Measurements from ENCODE around the gene STIM2.

The STIM2 gene

DNA sequence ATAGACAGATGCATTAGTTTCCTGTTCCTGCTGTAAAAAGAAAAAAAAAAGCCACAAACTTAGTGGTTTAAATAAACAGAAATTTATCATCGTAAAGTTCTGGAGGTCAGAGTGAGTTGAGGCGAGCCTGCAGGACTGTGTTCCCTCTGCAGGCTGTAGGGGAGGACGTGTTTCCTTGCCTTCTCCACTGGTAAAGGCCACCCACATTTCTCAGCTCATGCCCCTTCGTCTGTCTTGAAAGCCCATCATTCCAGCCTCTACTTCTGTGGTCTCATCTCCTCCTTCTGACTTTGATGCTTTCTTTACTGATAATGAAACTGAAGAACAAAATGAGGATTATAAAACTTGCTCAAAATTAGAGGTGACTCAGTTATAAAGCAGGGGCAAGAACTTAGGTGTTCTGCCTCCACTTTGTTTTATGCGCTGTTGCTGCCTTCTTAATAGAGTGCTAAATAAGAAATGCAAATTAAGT lies 143.0 kb downstream of the STIM2 start:
- DNase-seq (ENCODE audit: low read depth, low spot score) = no peak
- no peaks in the 10 kb centered on the region for H3K9me3 ChIP-seq (ENCODE audit: low read depth, low read length)
- no peaks in the 10 kb centered on the region for H3K36me3 ChIP-seq (ENCODE audit: insufficient read depth, low read length)
- H3K9ac ChIP-seq (ENCODE audit: insufficient read length) = no peak overlapping the region
- H3K27ac ChIP-seq = no peak overlapping the region
- TF ChIP-seq POLR2AphosphoS5 (IDR thresholded peaks at IDR 0.05; ENCODE audit: borderline replicate concordance, low read depth, low read length) = no peak
- no peak for TF ChIP-seq EZH2 (IDR thresholded peaks at IDR 0.05)
- no peak for TF ChIP-seq FOXP2 (optimal IDR thresholded peaks at IDR 0.05; ENCODE audit: control extremely low read depth, extremely low read length, insufficient read depth)
- no peak overlapping the region for H3K4me3 ChIP-seq

DNA sequence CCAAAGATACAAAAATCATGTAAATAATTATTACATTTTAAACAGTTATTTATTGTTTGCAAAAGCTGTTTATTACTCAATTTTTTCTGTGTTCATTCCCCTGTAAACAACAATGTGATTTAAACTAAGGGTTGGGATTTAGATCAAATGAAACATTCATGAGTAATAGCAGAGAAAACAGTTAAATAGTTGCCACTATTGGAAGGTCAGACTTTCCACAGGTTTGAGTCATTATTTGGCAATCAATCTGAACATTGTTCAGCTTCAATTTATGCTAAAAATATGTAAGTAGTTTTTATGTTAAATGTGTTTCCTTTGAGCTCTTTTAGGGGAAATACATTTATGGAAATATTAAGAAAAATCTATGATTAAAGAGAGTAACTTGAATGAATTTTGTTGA lies 144.9 kb downstream of the STIM2 start:
- H3K36me3 ChIP-seq (ENCODE audit: insufficient read depth, low read length) = no peaks in the 10 kb centered on the region

DNA sequence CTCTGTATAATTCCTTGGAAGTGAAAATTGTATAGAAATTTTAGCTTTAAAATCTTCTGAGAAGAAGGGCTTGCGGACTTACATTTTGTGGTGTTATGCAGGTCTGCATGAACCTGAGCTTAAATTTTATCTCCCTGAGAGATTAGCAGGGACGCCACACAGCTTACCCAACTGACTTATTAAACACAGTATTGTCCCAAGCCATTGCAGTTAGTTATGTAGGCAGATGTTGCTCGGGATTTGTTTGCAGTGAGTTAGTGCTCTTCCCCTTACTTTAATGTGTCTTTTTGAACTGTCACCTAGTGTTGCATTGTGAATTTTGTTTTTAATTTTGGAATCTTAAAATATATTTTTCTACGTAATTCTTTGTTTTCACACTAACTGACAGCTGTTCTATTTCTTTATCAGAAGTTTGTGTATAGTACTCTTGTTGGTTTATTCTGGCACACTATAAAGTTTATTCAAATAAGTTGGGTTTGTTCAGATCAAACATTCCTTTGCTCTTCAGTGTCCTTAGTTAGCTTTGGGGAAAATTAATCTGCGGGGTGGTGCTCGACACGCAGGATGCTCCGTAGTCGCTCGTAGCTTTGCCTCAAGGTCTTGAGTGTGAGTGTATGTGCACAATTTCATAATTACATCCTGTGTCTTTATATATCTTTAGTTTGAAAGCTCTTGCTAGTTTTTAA lies 145.4 kb downstream of the STIM2 start:
- DNase-seq (ENCODE audit: low read depth, low spot score) = no peak
- Histone ChIP-seq H3K27ac (no peak overlapping the region), H3K9ac (ENCODE audit: insufficient read length) (no peak overlapping the region), H3K9me3 (ENCODE audit: low read depth, low read length) (no peaks in the 10 kb centered on the region), H3K36me3 (ENCODE audit: insufficient read depth, low read length) (no peaks in the 10 kb centered on the region), H3K4me3 (no peak overlapping the region)
- TF ChIP-seq POLR2AphosphoS5 (IDR thresholded peaks at IDR 0.05; ENCODE audit: borderline replicate concordance, low read depth, low read length) (no peak), EZH2 (IDR thresholded peaks at IDR 0.05) (no peak), FOXP2 (optimal IDR thresholded peaks at IDR 0.05; ENCODE audit: control extremely low read depth, extremely low read length, insufficient read depth) (no peak)

More for the DNA sequence above, 144.9 kb downstream of the STIM2 start:
- no peak overlapping the region for H3K27ac ChIP-seq
- TF ChIP-seq POLR2AphosphoS5 (IDR thresholded peaks at IDR 0.05; ENCODE audit: borderline replicate concordance, low read depth, low read length) (no peak), FOXP2 (optimal IDR thresholded peaks at IDR 0.05; ENCODE audit: control extremely low read depth, extremely low read length, insufficient read depth) (no peak), EZH2 (IDR thresholded peaks at IDR 0.05) (no peak)
- H3K9ac ChIP-seq (ENCODE audit: insufficient read length) = no peak overlapping the region
- no peak for DNase-seq (ENCODE audit: low read depth, low spot score)
- no peak overlapping the region for H3K4me3 ChIP-seq
- no peaks in the 10 kb centered on the region for H3K9me3 ChIP-seq (ENCODE audit: low read depth, low read length)

DNA sequence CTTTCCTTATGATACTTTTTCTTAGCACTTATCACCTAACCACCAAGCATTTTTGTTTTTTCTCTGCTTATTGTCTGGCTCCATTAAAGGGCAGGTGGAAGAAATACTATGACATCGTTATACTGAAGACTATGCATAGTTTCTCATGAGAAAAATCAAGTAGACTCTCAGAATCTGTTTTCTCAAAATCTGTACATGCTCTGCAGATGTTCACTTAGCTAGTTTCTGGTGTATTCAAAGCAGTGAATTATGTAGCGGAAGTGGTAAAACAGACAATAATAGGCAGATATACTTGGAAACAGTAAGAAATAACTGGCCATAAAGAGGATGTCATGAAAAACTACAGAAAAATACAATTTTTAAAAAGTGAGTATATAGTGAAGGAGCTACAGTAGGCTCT lies 146.0 kb downstream of the STIM2 start:
- H3K27ac ChIP-seq = no peak overlapping the region

DNA sequence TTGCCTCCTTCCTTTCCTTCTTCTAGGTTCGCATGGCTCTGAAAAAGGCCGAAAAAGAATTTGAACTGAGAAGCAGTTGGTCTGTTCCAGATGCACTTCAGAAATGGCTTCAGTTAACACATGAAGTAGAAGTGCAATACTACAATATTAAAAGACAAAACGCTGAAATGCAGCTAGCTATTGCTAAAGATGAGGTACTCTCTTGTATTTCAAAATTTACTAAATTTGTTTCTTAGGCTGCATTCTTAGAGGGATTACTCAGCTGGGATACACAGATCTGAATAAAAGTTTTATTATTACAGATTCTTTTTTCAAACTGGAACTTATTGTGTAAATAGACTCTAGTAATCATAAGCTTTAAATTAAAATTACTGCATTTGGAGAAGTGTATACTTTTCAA lies 146.9 kb downstream of the STIM2 start:
- no peak overlapping the region for H3K27ac ChIP-seq
- H3K36me3 ChIP-seq (ENCODE audit: insufficient read depth, low read length) = no peaks in the 10 kb centered on the region
- no peak for DNase-seq (ENCODE audit: low read depth, low spot score)
- no peak overlapping the region for H3K9ac ChIP-seq (ENCODE audit: insufficient read length)
- H3K4me3 ChIP-seq = no peak overlapping the region
- TF ChIP-seq POLR2AphosphoS5 (IDR thresholded peaks at IDR 0.05; ENCODE audit: borderline replicate concordance, low read depth, low read length) (no peak), EZH2 (IDR thresholded peaks at IDR 0.05) (no peak), FOXP2 (optimal IDR thresholded peaks at IDR 0.05; ENCODE audit: control extremely low read depth, extremely low read length, insufficient read depth) (no peak)
- no peaks in the 10 kb centered on the region for H3K9me3 ChIP-seq (ENCODE audit: low read depth, low read length)

More for the DNA sequence above, 146.0 kb downstream of the STIM2 start:
- no peak for DNase-seq (ENCODE audit: low read depth, low spot score)
- Histone ChIP-seq H3K9me3 (ENCODE audit: low read depth, low read length) (no peaks in the 10 kb centered on the region), H3K36me3 (ENCODE audit: insufficient read depth, low read length) (no peaks in the 10 kb centered on the region), H3K9ac (ENCODE audit: insufficient read length) (no peak overlapping the region), H3K4me3 (no peak overlapping the region)
- TF ChIP-seq FOXP2 (optimal IDR thresholded peaks at IDR 0.05; ENCODE audit: control extremely low read depth, extremely low read length, insufficient read depth) (no peak), POLR2AphosphoS5 (IDR thresholded peaks at IDR 0.05; ENCODE audit: borderline replicate concordance, low read depth, low read length) (no peak), EZH2 (IDR thresholded peaks at IDR 0.05) (no peak)

DNA sequence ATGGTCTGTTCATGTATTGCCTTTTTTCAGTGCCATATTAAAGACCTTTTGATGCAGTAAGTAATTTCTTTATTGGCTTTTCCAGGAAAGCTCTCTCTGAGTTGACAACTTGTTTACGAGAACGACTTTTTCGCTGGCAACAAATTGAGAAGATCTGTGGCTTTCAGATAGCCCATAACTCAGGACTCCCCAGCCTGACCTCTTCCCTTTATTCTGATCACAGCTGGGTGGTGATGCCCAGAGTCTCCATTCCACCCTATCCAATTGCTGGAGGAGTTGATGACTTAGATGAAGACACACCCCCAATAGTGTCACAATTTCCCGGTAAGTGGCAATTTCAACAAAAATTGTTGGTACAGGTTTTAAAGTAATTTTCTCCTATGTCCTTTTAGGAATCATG lies 148.0 kb downstream of the STIM2 start:
- Histone ChIP-seq H3K36me3 (ENCODE audit: insufficient read depth, low read length) (no peaks in the 10 kb centered on the region), H3K9me3 (ENCODE audit: low read depth, low read length) (no peaks in the 10 kb centered on the region), H3K9ac (ENCODE audit: insufficient read length) (no peak overlapping the region), H3K27ac (no peak overlapping the region), H3K4me3 (no peak overlapping the region)
- TF ChIP-seq EZH2 (IDR thresholded peaks at IDR 0.05) (no peak), FOXP2 (optimal IDR thresholded peaks at IDR 0.05; ENCODE audit: control extremely low read depth, extremely low read length, insufficient read depth) (no peak), POLR2AphosphoS5 (IDR thresholded peaks at IDR 0.05; ENCODE audit: borderline replicate concordance, low read depth, low read length) (no peak)
- DNase-seq (ENCODE audit: low read depth, low spot score) = no peak

DNA sequence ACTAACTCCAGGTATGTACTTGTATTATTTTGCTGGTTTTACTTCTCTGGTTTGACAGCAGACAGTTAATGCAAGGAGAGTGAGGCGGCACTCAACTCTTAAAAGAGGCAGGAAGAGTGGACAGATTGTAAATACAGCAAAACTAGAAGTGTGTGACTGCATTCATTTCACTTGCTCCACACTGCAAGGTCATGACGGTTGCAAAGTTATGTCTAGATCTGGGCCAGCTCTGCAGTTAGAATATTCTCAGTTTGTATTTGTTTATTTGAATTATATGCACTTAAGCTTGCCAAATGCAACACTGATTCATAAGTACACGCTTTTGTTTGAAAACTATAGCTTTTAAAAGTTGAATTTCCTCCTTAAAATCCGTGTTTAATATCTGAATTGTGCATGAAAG lies 148.9 kb downstream of the STIM2 start:
- H3K9ac ChIP-seq (ENCODE audit: insufficient read length) = no peak overlapping the region
- H3K27ac ChIP-seq = no peak overlapping the region
- DNase-seq (ENCODE audit: low read depth, low spot score) = no peak
- H3K9me3 ChIP-seq (ENCODE audit: low read depth, low read length) = no peaks in the 10 kb centered on the region
- H3K36me3 ChIP-seq (ENCODE audit: insufficient read depth, low read length) = no peaks in the 10 kb centered on the region
- TF ChIP-seq FOXP2 (optimal IDR thresholded peaks at IDR 0.05; ENCODE audit: control extremely low read depth, extremely low read length, insufficient read depth) (no peak), EZH2 (IDR thresholded peaks at IDR 0.05) (no peak), POLR2AphosphoS5 (IDR thresholded peaks at IDR 0.05; ENCODE audit: borderline replicate concordance, low read depth, low read length) (no peak)
- no peak overlapping the region for H3K4me3 ChIP-seq

DNA sequence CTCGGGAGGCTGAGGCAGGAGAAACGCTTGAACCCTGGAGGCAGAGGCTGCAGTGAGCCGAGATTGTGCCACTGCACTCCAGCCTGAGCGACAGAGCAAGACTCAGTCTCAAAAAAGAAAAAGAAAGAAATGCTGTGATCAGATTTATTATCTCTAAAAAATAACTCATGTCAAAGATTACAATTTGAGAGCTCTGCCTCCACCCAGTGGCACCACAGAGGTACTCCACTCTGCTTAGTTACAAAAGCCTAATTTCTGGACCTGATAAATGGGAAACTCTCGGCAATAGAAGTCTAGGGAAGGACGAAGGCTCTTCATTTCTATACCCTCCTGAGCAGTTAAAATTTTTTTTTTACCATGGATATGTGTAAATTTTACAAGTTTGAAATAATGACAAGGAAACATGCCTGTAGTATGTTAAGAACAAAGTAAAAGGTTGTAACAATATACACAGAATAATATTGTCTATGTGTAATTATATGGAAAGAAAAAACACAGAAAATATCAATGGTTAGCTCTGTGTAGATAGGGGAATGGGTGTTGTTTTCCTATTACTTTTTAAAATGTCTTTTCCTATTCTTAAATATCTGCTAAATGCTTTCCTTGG lies 149.8 kb downstream of the STIM2 start:
- H3K27ac ChIP-seq = no peak overlapping the region
- peak; percentile 12 for DNase-seq (ENCODE audit: low read depth, low spot score)
- H3K4me3 ChIP-seq = no peak overlapping the region
- no peak overlapping the region for H3K9ac ChIP-seq (ENCODE audit: insufficient read length)
- no peak for TF ChIP-seq POLR2AphosphoS5 (IDR thresholded peaks at IDR 0.05; ENCODE audit: borderline replicate concordance, low read depth, low read length)
- no peak for TF ChIP-seq EZH2 (IDR thresholded peaks at IDR 0.05)
- TF ChIP-seq FOXP2 (optimal IDR thresholded peaks at IDR 0.05; ENCODE audit: control extremely low read depth, extremely low read length, insufficient read depth) = no peak
- H3K36me3 ChIP-seq (ENCODE audit: insufficient read depth, low read length) = no peaks in the 10 kb centered on the region
- H3K9me3 ChIP-seq (ENCODE audit: low read depth, low read length) = no peaks in the 10 kb centered on the region

Data from SK-N-MC (cell line).